ENCODE results near the gene RGS11. TPM values are rescaled to one million over a fixed set of nuclear protein-coding genes. Genes with fewer than 3 reads are reported as not detected.
A peak's percentile ranks its signal among the peaks of the same experiment; 100 is the strongest.

Gene RGS11
- total and polyA plus RNA-seq, 2 donors from 2014 or later: 2.5 to 5.9 TPM

GRCh38 chr16:254461-254860 is 21.3 kb downstream of the RGS11 start:
- H3K9ac ChIP-seq (ENCODE audit: low read length in 3 of 3): no peak overlapping the region
- TF ChIP-seq, protein P1, sequence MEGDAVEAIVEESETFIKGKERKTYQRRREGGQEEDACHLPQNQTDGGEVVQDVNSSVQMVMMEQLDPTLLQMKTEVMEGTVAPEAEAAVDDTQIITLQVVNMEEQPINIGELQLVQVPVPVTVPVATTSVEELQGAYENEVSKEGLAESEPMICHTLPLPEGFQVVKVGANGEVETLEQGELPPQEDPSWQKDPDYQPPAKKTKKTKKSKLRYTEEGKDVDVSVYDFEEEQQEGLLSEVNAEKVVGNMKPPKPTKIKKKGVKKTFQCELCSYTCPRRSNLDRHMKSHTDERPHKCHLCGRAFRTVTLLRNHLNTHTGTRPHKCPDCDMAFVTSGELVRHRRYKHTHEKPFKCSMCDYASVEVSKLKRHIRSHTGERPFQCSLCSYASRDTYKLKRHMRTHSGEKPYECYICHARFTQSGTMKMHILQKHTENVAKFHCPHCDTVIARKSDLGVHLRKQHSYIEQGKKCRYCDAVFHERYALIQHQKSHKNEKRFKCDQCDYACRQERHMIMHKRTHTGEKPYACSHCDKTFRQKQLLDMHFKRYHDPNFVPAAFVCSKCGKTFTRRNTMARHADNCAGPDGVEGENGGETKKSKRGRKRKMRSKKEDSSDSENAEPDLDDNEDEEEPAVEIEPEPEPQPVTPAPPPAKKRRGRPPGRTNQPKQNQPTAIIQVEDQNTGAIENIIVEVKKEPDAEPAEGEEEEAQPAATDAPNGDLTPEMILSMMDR (IDR thresholded peaks at IDR 0.05; ENCODE audit: borderline replicate concordance, extremely low read depth, insufficient read depth): no peak
- H3K27ac ChIP-seq (ENCODE audit: low read depth in 2 of 2, low read length in 2 of 2): no peak overlapping the region
- H3K4me1 ChIP-seq (ENCODE audit: control insufficient read depth in 2 of 3, insufficient read depth in 2 of 3, low read depth in 1 of 3, low read length in 3 of 3): no peaks in the 10 kb centered on the region
- intact Hi-C loops (cut with DNase I): no loop called here
- H3K27me3 ChIP-seq (ENCODE audit: control insufficient read depth, insufficient read depth, low read length): no peaks in the 10 kb centered on the region
- H3K4me3 ChIP-seq (ENCODE audit: low read length in 3 of 3): no peak overlapping the region
- DNase-seq: no peak
- peaks cover 0 to 25% (median 11%) of the 10 kb centered on the region in 3 donors for H3K36me3 ChIP-seq (ENCODE audit: control insufficient read depth in 2 of 3, insufficient read depth in 3 of 3, low read length in 3 of 3)
- H3K9me3 ChIP-seq (ENCODE audit: control insufficient read depth in 2 of 3, insufficient read depth in 1 of 3, low read length in 3 of 3): no peaks in the 10 kb centered on the region
- FAIRE-seq: no peak

DNA sequence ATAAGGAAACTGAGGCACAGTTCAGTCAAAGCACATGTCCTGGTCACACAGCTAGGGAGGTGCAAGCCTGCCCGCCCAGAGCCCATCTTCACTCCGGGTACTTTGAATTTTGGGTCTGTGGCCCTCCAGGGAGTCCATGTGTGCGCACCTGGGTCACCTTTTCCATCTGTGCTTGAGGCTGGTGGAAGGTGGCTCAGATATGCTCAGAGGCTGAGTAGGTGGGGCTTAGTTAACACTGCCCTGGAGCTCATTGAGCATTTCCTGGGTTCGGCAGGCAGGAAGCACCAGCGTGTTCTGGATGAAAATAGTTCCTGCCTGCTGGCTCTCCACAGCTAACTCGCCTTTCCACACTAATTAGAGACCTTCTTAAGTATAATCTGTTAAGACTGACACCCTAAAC is 21.9 kb downstream of the RGS11 start:
- FAIRE-seq: no peak
- intact Hi-C loops (cut with DNase I): no loop called here
- no peak overlapping the region for H3K27ac ChIP-seq (ENCODE audit: low read depth in 2 of 2, low read length in 2 of 2)
- no peaks in the 10 kb centered on the region for H3K27me3 ChIP-seq (ENCODE audit: control insufficient read depth, insufficient read depth, low read length)
- H3K4me1 ChIP-seq (ENCODE audit: control insufficient read depth in 2 of 3, insufficient read depth in 2 of 3, low read depth in 1 of 3, low read length in 3 of 3): no peaks in the 10 kb centered on the region
- TF ChIP-seq, protein P1 (IDR thresholded peaks at IDR 0.05; ENCODE audit: borderline replicate concordance, extremely low read depth, insufficient read depth): no peak
- H3K4me3 ChIP-seq (ENCODE audit: low read length in 3 of 3): no peak overlapping the region
- peaks cover 0 to 21% (median 9%) of the 10 kb centered on the region in 3 donors for H3K36me3 ChIP-seq (ENCODE audit: control insufficient read depth in 2 of 3, insufficient read depth in 3 of 3, low read length in 3 of 3)
- no peak for DNase-seq
- no peaks in the 10 kb centered on the region for H3K9me3 ChIP-seq (ENCODE audit: control insufficient read depth in 2 of 3, insufficient read depth in 1 of 3, low read length in 3 of 3)
- H3K9ac ChIP-seq (ENCODE audit: low read length in 3 of 3): no peak overlapping the region

DNA sequence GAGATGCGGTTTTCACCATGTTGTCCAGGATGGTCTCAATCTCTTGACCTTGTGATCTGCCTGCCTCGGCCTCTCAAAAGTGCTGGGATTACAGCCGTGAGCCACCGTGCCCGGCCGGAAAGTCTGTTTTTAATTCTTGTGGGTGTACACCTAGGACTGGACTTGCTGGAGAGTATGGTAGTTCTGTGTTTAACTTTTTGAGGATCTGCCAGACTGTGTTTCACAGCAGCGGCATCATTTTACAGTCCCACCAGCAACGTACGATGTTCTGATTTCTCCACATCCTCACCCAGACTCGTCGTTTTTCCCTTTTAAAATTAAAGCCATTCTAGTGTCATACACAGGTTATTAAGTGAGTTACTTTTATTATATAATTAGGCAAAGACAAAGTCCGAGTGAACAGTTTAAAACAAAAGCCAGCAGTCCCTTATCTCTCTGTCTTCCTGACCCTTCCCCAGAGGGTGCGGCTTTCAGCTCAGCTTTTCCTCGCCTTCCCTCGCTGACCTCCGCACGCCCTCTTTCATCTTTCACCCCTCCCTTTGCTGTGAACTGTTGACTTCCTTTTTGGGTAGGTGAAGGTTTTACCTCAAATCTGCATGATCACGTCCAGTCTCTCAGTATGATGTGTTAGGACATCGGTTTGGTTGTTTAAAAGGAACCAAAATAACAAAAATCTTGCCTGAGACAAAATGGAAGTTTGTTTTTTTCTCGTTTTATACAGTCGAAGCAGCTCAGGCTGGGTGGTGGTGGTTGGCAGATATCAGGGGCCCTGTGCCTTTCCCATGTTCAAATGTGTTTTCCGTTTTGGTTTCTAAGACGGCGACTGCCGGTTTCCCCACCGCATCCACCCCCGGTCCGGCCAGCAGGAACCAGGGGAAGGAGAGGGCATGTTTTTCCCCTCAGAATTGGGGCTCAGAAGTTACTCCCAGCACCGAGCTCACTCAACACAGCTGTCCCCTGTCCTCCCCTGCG is 23.1 kb downstream of the RGS11 start:
- H3K4me3 ChIP-seq (ENCODE audit: low read length in 3 of 3): no peak overlapping the region
- no peak overlapping the region for H3K9ac ChIP-seq (ENCODE audit: low read length in 3 of 3)
- intact Hi-C loops (cut with DNase I): no loop called here

More for the DNA sequence above, 23.1 kb downstream of the RGS11 start:
- no peak for DNase-seq
- TF ChIP-seq, protein P1 (IDR thresholded peaks at IDR 0.05; ENCODE audit: borderline replicate concordance, extremely low read depth, insufficient read depth): no peak
- FAIRE-seq: no peak
- H3K9me3 ChIP-seq (ENCODE audit: control insufficient read depth in 2 of 3, insufficient read depth in 1 of 3, low read length in 3 of 3): no peaks in the 10 kb centered on the region
- H3K4me1 ChIP-seq (ENCODE audit: control insufficient read depth in 2 of 3, insufficient read depth in 2 of 3, low read depth in 1 of 3, low read length in 3 of 3): no peaks in the 10 kb centered on the region
- H3K27ac ChIP-seq (ENCODE audit: low read depth in 2 of 2, low read length in 2 of 2): peak overlapping the region in 1 of 2 donors; percentile 1
- peaks cover 0 to 21% (median 9%) of the 10 kb centered on the region in 3 donors for H3K36me3 ChIP-seq (ENCODE audit: control insufficient read depth in 2 of 3, insufficient read depth in 3 of 3, low read length in 3 of 3)
- no peaks in the 10 kb centered on the region for H3K27me3 ChIP-seq (ENCODE audit: control insufficient read depth, insufficient read depth, low read length)
